ENCODE measurements around the gene ST6GALNAC3.

The ST6GALNAC3 gene

DNA sequence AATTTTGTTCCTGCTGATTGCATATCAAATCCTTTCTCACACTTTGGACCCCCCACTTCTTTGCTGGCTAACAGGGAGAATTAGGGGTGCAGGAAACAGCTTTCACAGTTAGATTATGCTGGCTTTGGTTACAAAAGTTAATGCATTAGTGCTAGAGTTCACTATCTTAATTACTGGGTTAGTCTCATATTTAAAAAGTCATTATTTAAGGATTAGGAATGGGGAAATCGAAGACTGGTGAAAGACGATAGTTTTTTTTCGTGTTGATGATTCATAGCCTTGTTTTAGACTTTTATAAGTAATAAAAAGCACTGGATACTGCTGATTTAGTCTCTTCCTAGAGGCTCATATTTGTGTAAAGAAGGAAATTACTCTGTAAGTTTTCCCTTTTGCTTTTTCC, 11.6 kb downstream of the ST6GALNAC3 start:
- DNase-seq (ENCODE audit: low read depth, low spot score), result no peak
- H3K4me3 ChIP-seq (ENCODE audit: low read depth, low read length), result no peak overlapping the region
- TF ChIP-seq, protein P1, sequence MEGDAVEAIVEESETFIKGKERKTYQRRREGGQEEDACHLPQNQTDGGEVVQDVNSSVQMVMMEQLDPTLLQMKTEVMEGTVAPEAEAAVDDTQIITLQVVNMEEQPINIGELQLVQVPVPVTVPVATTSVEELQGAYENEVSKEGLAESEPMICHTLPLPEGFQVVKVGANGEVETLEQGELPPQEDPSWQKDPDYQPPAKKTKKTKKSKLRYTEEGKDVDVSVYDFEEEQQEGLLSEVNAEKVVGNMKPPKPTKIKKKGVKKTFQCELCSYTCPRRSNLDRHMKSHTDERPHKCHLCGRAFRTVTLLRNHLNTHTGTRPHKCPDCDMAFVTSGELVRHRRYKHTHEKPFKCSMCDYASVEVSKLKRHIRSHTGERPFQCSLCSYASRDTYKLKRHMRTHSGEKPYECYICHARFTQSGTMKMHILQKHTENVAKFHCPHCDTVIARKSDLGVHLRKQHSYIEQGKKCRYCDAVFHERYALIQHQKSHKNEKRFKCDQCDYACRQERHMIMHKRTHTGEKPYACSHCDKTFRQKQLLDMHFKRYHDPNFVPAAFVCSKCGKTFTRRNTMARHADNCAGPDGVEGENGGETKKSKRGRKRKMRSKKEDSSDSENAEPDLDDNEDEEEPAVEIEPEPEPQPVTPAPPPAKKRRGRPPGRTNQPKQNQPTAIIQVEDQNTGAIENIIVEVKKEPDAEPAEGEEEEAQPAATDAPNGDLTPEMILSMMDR (IDR thresholded peaks at IDR 0.05; ENCODE audit: insufficient read depth, low read length, missing control alignments), result no peak
- POLR2A ChIA-PET, result no interaction called here
- CTCF ChIA-PET, result no interaction called here

DNA sequence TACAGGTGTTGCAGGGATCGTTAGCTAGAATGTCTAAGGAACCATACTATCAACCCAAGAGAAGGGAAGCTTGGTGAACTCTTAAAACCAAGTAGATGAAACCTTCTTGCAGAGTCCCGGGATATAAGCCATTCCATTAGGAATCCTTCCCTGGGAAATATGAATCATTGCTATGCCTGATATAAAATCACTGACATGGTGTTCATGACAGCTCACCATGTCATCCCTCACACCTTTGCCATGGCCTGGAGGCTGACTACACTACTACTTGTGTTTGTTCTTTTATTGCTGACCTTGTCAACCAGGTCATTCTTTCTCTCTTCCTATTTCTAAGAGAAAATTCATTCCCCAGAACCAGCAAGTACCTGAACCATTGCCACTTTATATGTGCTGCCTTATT, 12.1 kb downstream of the ST6GALNAC3 start:
- ChIA-PET POLR2A (no interaction called here), CTCF (no interaction called here)
- DNase-seq (ENCODE audit: low read depth, low spot score), result no peak
- no peak overlapping the region for H3K4me3 ChIP-seq (ENCODE audit: low read depth, low read length)
- TF ChIP-seq, protein P1 (IDR thresholded peaks at IDR 0.05; ENCODE audit: insufficient read depth, low read length, missing control alignments), result no peak

DNA sequence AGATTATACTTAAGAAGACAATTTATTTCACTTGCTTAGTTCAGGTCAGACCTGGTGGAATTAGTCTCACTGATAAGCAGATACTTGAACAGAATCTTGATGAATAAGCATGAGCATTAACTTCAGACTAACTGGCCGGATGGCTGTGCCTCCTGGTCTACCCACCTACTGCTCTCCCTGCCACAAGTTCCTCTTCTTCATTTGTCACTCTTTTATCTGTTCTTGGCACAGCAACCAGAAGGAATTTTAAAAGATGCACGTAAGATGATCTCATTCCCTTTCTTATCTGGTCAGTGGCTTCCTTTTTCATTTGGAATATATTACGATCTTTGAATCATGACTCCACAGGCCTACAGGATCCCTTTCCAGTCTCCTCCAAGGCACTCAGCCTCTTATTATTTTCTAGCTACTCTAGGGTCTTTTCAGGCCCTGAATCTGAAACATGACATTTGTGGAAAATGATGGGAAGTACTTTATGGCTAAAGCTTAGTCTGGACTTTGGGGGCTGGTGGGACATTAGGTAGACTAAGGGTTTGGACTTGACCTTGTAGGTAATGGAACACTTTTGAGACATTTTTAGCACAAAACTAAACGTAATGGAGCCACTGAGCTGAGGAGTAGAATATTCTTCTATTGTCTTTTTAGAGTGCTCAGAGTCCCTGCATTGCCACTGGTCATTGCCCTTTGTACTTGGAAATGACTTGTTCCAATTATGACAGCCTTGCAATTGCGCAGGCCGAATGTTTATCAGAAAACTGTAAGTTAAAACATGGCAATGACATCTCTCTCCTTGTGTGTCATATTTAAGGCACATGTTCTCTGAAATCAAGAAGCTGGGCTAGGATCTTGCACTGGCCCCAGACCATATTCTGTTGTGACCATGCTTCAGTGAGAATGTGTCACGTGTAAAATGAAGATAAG, 16.0 kb downstream of the ST6GALNAC3 start:
- ChIA-PET POLR2A (no interaction called here), CTCF (interaction anchor here (1.0 kb wide), 1 partner anchor 9 kb away, joined by 3 read pairs; no protein-coding TSS in a partner anchor)
- no peak for DNase-seq (ENCODE audit: low read depth, low spot score)
- no peak overlapping the region for H3K4me3 ChIP-seq (ENCODE audit: low read depth, low read length)
- TF ChIP-seq, protein P1 (IDR thresholded peaks at IDR 0.05; ENCODE audit: insufficient read depth, low read length, missing control alignments), result no peak

DNA sequence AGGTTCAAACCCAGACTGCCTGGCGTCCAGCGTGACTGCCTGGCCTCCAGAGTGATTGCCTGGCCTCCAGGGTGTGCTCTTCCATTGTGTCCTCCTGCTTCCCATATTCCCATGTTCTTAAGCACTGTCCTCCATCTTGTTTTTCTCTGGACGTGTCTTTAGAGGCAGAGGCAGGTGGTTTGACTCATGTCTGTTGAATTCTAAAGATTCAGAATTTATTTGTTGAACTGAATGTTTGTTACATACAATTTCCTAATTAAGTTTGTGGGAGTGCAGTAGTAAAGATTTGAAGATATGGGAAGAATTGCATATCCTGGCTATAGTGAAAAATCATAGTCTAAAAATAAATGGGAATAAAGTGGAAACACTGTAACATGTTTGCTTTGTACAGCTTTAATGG, 18.3 kb downstream of the ST6GALNAC3 start:
- TF ChIP-seq, protein P1 (IDR thresholded peaks at IDR 0.05; ENCODE audit: insufficient read depth, low read length, missing control alignments), result no peak
- POLR2A ChIA-PET, result no interaction called here
- no peak overlapping the region for H3K4me3 ChIP-seq (ENCODE audit: low read depth, low read length)
- no peak for DNase-seq (ENCODE audit: low read depth, low spot score)
- CTCF ChIA-PET, result no interaction called here

DNA sequence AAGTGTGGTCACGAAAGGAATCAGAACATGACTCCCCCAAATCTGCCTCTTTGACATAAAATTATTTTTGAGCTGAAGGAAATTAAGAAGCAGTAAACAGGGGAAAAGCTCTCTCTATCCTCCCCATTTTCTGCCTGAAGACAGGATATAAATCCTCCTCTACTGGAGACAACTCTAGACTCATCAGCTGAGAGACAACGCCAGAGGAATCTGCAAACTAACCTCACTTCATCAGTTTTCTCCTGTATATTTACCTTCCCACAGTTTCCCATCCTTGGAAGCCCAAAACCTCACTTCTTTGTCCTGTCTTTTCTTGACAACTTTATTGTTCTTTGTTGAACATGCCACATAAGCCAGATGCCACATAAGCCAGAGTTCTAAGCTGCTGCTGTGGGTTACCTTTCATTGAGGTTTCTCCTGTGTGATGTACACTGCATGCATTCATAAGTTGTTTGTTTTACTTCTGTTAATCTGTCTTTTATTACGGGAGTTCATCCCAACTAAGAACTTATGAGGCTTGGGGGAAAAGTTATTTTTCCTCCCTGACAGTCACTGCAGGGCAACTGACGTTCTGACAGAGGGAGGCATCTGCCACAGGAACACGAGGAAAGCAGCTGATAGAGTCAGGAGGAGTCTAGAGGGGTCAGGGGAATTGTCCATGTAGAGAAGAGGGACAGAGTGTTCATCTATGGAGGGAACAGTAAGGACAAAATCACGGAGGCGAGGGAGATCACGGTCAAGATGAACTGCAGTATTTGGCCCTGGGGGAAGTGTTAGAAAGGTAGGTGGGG, 19.2 kb downstream of the ST6GALNAC3 start:
- ChIA-PET CTCF (no interaction called here), POLR2A (no interaction called here)

More for the DNA sequence above, 19.2 kb downstream of the ST6GALNAC3 start:
- TF ChIP-seq, protein P1 (IDR thresholded peaks at IDR 0.05; ENCODE audit: insufficient read depth, low read length, missing control alignments), result no peak
- DNase-seq (ENCODE audit: low read depth, low spot score), result no peak
- no peak overlapping the region for H3K4me3 ChIP-seq (ENCODE audit: low read depth, low read length)

All from AG04449 (cell line).